C4-2B (cell line): ENCODE results near the gene NUCB1.

Experiments
- ZFX ChIP-seq: fragments of 450-650 bp; IDR thresholded peaks from 2 replicates; pipeline ENCODE4 v1.6.1; 2017
- TF ChIP-seq, protein P1 (sequence below): fragments of 450-650 bp; conservative IDR thresholded peaks from 2 replicates; pipeline ENCODE4 v1.5.1; 2017; ENCODE audit warnings: mild to moderate bottlenecking

DNA sequence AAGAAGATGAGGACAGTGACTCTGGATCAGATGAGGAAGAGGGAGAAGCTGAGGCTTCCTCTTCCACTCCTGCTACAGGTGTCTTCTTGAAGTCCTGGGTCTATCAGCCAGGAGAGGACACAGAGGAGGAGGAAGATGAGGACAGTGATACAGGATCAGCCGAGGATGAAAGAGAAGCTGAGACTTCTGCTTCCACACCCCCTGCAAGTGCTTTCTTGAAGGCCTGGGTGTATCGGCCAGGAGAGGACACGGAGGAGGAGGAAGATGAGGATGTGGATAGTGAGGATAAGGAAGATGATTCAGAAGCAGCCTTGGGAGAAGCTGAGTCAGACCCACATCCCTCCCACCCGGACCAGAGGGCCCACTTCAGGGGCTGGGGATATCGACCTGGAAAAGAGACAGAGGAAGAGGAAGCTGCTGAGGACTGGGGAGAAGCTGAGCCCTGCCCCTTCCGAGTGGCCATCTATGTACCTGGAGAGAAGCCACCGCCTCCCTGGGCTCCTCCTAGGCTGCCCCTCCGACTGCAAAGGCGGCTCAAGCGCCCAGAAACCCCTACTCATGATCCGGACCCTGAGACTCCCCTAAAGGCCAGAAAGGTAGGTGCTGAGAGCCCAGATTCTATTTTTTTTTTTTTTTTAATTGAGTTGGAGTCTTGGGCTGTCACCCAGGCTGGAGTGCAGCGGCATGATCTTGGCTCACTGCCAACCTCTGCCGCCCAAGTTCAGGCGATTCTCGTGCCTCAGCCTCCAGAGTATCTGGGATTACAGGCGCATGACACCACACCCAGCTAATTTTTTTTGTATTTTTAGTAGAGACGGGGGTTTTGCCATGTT, 25.6 kb upstream of the NUCB1 start:
- TF ChIP-seq, protein P1, sequence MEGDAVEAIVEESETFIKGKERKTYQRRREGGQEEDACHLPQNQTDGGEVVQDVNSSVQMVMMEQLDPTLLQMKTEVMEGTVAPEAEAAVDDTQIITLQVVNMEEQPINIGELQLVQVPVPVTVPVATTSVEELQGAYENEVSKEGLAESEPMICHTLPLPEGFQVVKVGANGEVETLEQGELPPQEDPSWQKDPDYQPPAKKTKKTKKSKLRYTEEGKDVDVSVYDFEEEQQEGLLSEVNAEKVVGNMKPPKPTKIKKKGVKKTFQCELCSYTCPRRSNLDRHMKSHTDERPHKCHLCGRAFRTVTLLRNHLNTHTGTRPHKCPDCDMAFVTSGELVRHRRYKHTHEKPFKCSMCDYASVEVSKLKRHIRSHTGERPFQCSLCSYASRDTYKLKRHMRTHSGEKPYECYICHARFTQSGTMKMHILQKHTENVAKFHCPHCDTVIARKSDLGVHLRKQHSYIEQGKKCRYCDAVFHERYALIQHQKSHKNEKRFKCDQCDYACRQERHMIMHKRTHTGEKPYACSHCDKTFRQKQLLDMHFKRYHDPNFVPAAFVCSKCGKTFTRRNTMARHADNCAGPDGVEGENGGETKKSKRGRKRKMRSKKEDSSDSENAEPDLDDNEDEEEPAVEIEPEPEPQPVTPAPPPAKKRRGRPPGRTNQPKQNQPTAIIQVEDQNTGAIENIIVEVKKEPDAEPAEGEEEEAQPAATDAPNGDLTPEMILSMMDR: no peak
- no peak for TF ChIP-seq ZFX
